ENCODE measurements around the gene PCBP3.

DNA sequence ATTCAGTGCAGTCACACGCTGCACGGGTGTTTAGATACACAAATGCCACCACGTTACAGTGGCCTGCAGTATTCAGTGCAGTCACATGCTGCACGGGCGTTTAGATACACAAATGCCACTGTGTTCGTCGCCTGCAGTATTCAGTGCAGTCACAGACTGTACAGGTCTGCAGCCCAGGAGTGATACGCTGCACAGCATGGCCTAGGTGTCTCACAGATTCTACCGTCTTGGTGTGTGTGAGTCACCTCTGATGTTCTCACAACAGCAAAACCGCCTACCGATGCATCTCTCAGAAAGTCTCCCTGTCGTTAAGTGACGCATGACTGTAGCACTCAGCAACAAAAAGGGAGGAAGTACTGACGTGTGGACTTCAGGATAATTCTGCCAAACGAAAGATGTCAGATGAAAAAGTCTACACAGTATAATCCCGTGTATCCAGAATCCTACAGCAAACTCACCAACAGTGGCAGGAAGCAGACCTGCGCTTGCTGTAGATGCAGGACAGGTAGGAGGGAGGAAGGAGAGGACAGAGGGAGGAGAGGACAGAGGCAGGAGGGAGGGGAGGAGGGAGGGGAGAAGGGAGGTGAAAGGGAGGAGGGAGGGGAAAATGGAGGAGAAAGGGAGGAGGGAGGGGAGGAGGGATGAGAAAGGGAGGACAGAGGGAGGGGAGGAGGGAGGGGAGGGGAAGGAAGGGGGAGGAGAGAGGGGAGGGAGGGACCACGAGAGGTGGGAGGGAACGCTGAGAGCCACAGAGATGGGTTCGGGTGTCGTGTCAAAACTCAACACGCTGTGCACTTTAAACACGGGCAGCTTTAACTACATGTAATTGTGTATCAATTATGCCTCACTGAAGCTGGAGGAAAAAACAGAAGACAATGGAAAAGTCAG lies 36.3 kb upstream of the PCBP3 start:
- TF ChIP-seq, protein P1, sequence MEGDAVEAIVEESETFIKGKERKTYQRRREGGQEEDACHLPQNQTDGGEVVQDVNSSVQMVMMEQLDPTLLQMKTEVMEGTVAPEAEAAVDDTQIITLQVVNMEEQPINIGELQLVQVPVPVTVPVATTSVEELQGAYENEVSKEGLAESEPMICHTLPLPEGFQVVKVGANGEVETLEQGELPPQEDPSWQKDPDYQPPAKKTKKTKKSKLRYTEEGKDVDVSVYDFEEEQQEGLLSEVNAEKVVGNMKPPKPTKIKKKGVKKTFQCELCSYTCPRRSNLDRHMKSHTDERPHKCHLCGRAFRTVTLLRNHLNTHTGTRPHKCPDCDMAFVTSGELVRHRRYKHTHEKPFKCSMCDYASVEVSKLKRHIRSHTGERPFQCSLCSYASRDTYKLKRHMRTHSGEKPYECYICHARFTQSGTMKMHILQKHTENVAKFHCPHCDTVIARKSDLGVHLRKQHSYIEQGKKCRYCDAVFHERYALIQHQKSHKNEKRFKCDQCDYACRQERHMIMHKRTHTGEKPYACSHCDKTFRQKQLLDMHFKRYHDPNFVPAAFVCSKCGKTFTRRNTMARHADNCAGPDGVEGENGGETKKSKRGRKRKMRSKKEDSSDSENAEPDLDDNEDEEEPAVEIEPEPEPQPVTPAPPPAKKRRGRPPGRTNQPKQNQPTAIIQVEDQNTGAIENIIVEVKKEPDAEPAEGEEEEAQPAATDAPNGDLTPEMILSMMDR (IDR thresholded peaks at IDR 0.05): no peak
- TF ChIP-seq REST (IDR thresholded peaks at IDR 0.05; ENCODE audit: insufficient read depth in 1 of 2, low read depth in 2 of 2, low read length in 1 of 2) (no peak), POLR2AphosphoS5 (IDR thresholded peaks at IDR 0.05; ENCODE audit: low read depth, low read length) (no peak), TCF7L2 (IDR thresholded peaks at IDR 0.05; ENCODE audit: low read depth, low read length) (no peak)

All from Panc1 (cell line).